H9 (cell line): ENCODE data around the gene TAF3. TPM values are rescaled to one million over a fixed set of nuclear protein-coding genes. Genes with fewer than 3 reads are reported as not detected.

ENCODE experiments used
- DNase-seq: peaks from one replicate; pipeline ENCODE4 v3.0.0-alpha.2; 2017
- H2AFZ ChIP-seq: one replicate; pipeline ENCODE4 v1.6.1; 2013; ENCODE audit warnings: mild to moderate bottlenecking, low read length, control low read depth, moderate library complexity
- H2AK5ac ChIP-seq: 2 replicates; pipeline ENCODE4 v1.6.1; 2013; ENCODE audit warnings: low read length, control low read depth, mixed read lengths; ENCODE audit not compliant: insufficient read length
- H2BK120ac ChIP-seq: one replicate; pipeline ENCODE4 v1.6.1; 2013; ENCODE audit warnings: low read depth, mild to moderate bottlenecking, low read length, control low read depth, inconsistent platforms; ENCODE audit not compliant: poor library complexity, severe bottlenecking
- H2BK12ac ChIP-seq: 2 replicates; pipeline ENCODE4 v1.6.1; 2013; ENCODE audit warnings: low read length, control low read depth, mixed read lengths, low read depth; ENCODE audit not compliant: insufficient read length
- H2BK15ac ChIP-seq: 2 replicates; pipeline ENCODE4 v1.6.1; 2013; ENCODE audit warnings: low read depth, low read length, control low read depth
- H2BK20ac ChIP-seq: one replicate; pipeline ENCODE4 v1.6.1; 2013; ENCODE audit warnings: low read depth, mild to moderate bottlenecking, low read length, control low read depth, inconsistent platforms; ENCODE audit not compliant: poor library complexity, severe bottlenecking
- H2BK5ac ChIP-seq: 2 replicates; pipeline ENCODE4 v1.6.1; 2013; ENCODE audit warnings: low read length, control low read depth, mixed read lengths; ENCODE audit not compliant: insufficient read length
- H3K14ac ChIP-seq: 2 replicates; pipeline ENCODE4 v1.6.1; 2013; ENCODE audit warnings: low read length, control low read depth; ENCODE audit not compliant: insufficient read depth
- H3K18ac ChIP-seq: 2 replicates; pipeline ENCODE4 v1.6.1; 2013; ENCODE audit warnings: low read depth, mild to moderate bottlenecking, mixed read lengths, low read length, control low read depth; ENCODE audit not compliant: insufficient read length
- H3K23ac ChIP-seq: 2 replicates; pipeline ENCODE4 v1.6.1; 2013; ENCODE audit warnings: low read length, control low read depth, mixed read lengths, low read depth; ENCODE audit not compliant: insufficient read length
- H3K23me2 ChIP-seq: 2 replicates; pipeline ENCODE4 v1.6.1; 2013; ENCODE audit warnings: low read depth, mild to moderate bottlenecking, mixed read lengths, low read length, control low read depth; ENCODE audit not compliant: insufficient read length, poor library complexity, severe bottlenecking
- H3K27ac ChIP-seq: 2 replicates; pipeline ENCODE4 v1.5.1; 2013; ENCODE audit warnings: low read length, control low read depth, mixed read lengths, low read depth; ENCODE audit not compliant: insufficient read length
- H3K27me3 ChIP-seq: 2 replicates; pipeline ENCODE4 v1.6.1; 2013; ENCODE audit warnings: low read length, control low read depth, inconsistent platforms; ENCODE audit not compliant: insufficient read depth
- H3K4ac ChIP-seq: 2 replicates; pipeline ENCODE4 v1.6.1; 2013; ENCODE audit warnings: low read depth, mild to moderate bottlenecking, control low read depth, inconsistent platforms, low read length, moderate library complexity
- H3K4me1 ChIP-seq: 2 replicates; pipeline ENCODE4 v1.6.1; 2013; ENCODE audit warnings: low read length, control low read depth, inconsistent platforms; ENCODE audit not compliant: insufficient read depth
- H3K4me2 ChIP-seq: 2 replicates; pipeline ENCODE4 v1.6.1; 2013; ENCODE audit warnings: low read length, control low read depth, mixed read lengths; ENCODE audit not compliant: insufficient read length, insufficient read depth
- H3K56ac ChIP-seq: 2 replicates; pipeline ENCODE4 v1.6.1; 2013; ENCODE audit warnings: low read depth, mild to moderate bottlenecking, mixed read lengths, low read length, control low read depth; ENCODE audit not compliant: insufficient read length
- H3K79me1 ChIP-seq: 2 replicates; pipeline ENCODE4 v1.6.1; 2013; ENCODE audit warnings: low read depth, mild to moderate bottlenecking, moderate library complexity, low read length, control low read depth, inconsistent platforms; ENCODE audit not compliant: insufficient read depth, poor library complexity, severe bottlenecking
- H3K79me2 ChIP-seq: 2 replicates; pipeline ENCODE4 v1.6.1; 2013; ENCODE audit warnings: low read length, control low read depth, inconsistent platforms; ENCODE audit not compliant: insufficient read depth
- H3K9ac ChIP-seq: 2 replicates; pipeline ENCODE4 v1.6.1; 2013; ENCODE audit warnings: low read length, control low read depth, mixed read lengths; ENCODE audit not compliant: insufficient read length; ENCODE audit errors: extremely low read depth
- H3K9me3 ChIP-seq: one replicate; pipeline ENCODE4 v1.6.1; 2013; ENCODE audit warnings: low read depth, low read length, inconsistent platforms; ENCODE audit not compliant: control insufficient read depth
- H3T11ph ChIP-seq: one replicate; pipeline ENCODE4 v1.6.1; 2013; ENCODE audit warnings: mild to moderate bottlenecking, low read length, control low read depth, inconsistent platforms
- H4K20me1 ChIP-seq: one replicate; pipeline ENCODE4 v1.6.1; 2013; ENCODE audit not compliant: control insufficient read depth, insufficient read length, insufficient read depth
- H4K5ac ChIP-seq: 2 replicates; pipeline ENCODE4 v1.6.1; 2013; ENCODE audit warnings: low read depth, mild to moderate bottlenecking, mixed read lengths, low read length, control low read depth; ENCODE audit not compliant: insufficient read length
- H4K8ac ChIP-seq: replicated peaks from 2 replicates; pipeline ENCODE4 v1.6.1; 2013; ENCODE audit warnings: low read length, control low read depth, mixed read lengths, low read depth; ENCODE audit not compliant: insufficient read length
- H4K91ac ChIP-seq: 2 replicates; pipeline ENCODE4 v1.6.1; 2013; ENCODE audit warnings: low read depth, mild to moderate bottlenecking, moderate library complexity, mixed read lengths, low read length, control low read depth; ENCODE audit not compliant: insufficient read length
- H3K27ac Mint-ChIP-seq, 3 experiments: 2 replicates in 2 of 3; 3 replicates in 1 of 3; pipeline ENCODE4 v1.8.0; 2020 to 2021; ENCODE audit warnings: mixed read lengths in 3 of 3, mild to moderate bottlenecking in 1 of 3, moderate library complexity in 1 of 3
- H3K27me3 Mint-ChIP-seq: 2 replicates; pipeline ENCODE4 v1.8.0; 2021; ENCODE audit warnings: low read depth, mild to moderate bottlenecking, moderate library complexity, mixed read lengths
- H3K36me3 Mint-ChIP-seq, 3 experiments: 2 replicates in 2 of 3; 3 replicates in 1 of 3; pipeline ENCODE4 v1.8.0; 2020 to 2021; ENCODE audit warnings: low read depth in 3 of 3, mixed read lengths in 3 of 3; ENCODE audit not compliant: insufficient read depth in 1 of 3
- H3K4me1 Mint-ChIP-seq, 2 experiments: 2 replicates each; pipeline ENCODE4 v1.8.0; 2020; ENCODE audit warnings: mixed read lengths in 2 of 2
- H3K4me3 Mint-ChIP-seq, 2 experiments: 2 replicates in 1 of 2; 3 replicates in 1 of 2; pipeline ENCODE4 v1.8.0; 2020 to 2021; ENCODE audit warnings: mild to moderate bottlenecking in 2 of 2, mixed read lengths in 2 of 2, moderate library complexity in 1 of 2
- H3K9me3 Mint-ChIP-seq, 2 experiments: 2 replicates in 1 of 2; 3 replicates in 1 of 2; pipeline ENCODE4 v1.8.0; 2020; ENCODE audit warnings: mild to moderate bottlenecking in 2 of 2, mixed read lengths in 2 of 2, moderate library complexity in 1 of 2
- WGBS: extraction: QIAGEN DNeasy Blood & Tissue Kit; methylation state at CpG from one replicate; pipeline ENCODE4 v1.1.7; 2013; ENCODE audit warnings: missing lambda C conversion rate, low lambda C conversion rate, mixed read lengths; ENCODE audit not compliant: insufficient read length; ENCODE audit errors: extremely low coverage; 5-methylcytosine and 5-hydroxymethylcytosine counted together
- total RNA-seq: library from RNA; stranded (reverse); gene quantifications from 2 replicates; pipeline ENCODE4 v1.2.1, GENCODE V29; 2021
- TF ChIP-seq, protein P1 (sequence below): fragments of 200-600 bp; sonication (generic); conservative IDR thresholded peaks from 3 replicates; pipeline ENCODE4 v1.8.0; 2021; ENCODE audit warnings: antibody characterized with exemption, mild to moderate bottlenecking

Gene TAF3
- total RNA-seq, 1 experiment from 2014 or later: 10.2 TPM

DNA sequence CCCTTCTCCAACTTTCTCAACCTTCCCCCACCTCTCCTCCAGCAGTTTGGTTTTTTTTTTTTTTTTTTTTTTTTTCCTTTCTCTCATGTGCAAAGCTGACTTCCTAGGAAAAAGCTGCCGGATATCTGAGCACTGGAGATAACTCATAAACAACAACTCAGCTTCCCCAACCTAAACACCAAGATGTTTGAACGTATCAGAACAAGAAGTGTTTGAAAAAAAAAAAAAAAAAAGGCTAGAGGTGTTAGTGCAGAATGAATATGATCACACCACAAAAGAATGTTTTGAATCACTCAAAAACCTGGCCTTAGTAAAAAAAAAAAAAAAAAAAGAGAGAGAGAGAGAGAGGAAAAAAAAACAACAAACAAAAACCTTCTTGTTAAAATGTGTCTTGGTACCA, 247.3 kb downstream of the TAF3 start:
- Histone ChIP-seq H2BK15ac (no peak overlapping the region), H3K9ac (no peak overlapping the region), H2BK20ac (no peak overlapping the region), H4K8ac (no peak overlapping the region), H2BK12ac (no peak overlapping the region), H2BK5ac (no peak overlapping the region), H3K23me2 (peaks cover 15% of the 10 kb centered on the region), H3K4me1 (peaks cover 7% of the 10 kb centered on the region; the same call in 1 of the 2 replicates), H3K79me2 (no peaks in the 10 kb centered on the region), H3K18ac (no peak overlapping the region), H3K27me3 (peaks cover 28% of the 10 kb centered on the region), H3K79me1 (no peaks in the 10 kb centered on the region), H3K9me3 (no peaks in the 10 kb centered on the region), H3K4ac (no peak overlapping the region), H2AK5ac (no peak overlapping the region), H3K4me2 (no peak overlapping the region), H3K23ac (no peak overlapping the region), H3T11ph (no peak overlapping the region), H4K5ac (no peak overlapping the region), H3K14ac (no peak overlapping the region), H3K27ac (no peak overlapping the region), H2BK120ac (no peak overlapping the region), H3K56ac (no peak overlapping the region), H4K91ac (no peak overlapping the region), H2AFZ (no peak overlapping the region), H4K20me1 (no peaks in the 10 kb centered on the region)
- WGBS: no CpG with 5 or more reads among the region's 2 CpGs
- H3K4me3 Mint-ChIP-seq: peak overlapping the region in 1 of 2 experiments; percentile 50; a peak in 2 of 5 replicates
- H3K27me3 Mint-ChIP-seq: peaks cover 80% of the 10 kb centered on the region
- peaks cover 0 to 5% (median 0%) of the 10 kb centered on the region in 3 experiments; a peak in 2 of 7 replicates for H3K36me3 Mint-ChIP-seq
- TF ChIP-seq, protein P1, sequence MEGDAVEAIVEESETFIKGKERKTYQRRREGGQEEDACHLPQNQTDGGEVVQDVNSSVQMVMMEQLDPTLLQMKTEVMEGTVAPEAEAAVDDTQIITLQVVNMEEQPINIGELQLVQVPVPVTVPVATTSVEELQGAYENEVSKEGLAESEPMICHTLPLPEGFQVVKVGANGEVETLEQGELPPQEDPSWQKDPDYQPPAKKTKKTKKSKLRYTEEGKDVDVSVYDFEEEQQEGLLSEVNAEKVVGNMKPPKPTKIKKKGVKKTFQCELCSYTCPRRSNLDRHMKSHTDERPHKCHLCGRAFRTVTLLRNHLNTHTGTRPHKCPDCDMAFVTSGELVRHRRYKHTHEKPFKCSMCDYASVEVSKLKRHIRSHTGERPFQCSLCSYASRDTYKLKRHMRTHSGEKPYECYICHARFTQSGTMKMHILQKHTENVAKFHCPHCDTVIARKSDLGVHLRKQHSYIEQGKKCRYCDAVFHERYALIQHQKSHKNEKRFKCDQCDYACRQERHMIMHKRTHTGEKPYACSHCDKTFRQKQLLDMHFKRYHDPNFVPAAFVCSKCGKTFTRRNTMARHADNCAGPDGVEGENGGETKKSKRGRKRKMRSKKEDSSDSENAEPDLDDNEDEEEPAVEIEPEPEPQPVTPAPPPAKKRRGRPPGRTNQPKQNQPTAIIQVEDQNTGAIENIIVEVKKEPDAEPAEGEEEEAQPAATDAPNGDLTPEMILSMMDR: no peak
- H3K9me3 Mint-ChIP-seq: peaks cover 0 to 2% of the 10 kb centered on the region in 2 experiments; a peak in 1 of 5 replicates
- H3K27ac Mint-ChIP-seq: no peak overlapping the region
- DNase-seq: no peak
- peaks cover 49 to 58% of the 10 kb centered on the region in 2 experiments for H3K4me1 Mint-ChIP-seq
